NCI-H446 treated with DMSO at 0.1 percent for 48 hours (cell line): ENCODE measurements around the gene GPR119.
"Not testable (repeated sequence)": the region's sequence is repeated elsewhere in the genome, so short reads cannot be mapped to it uniquely, and the experiment has no call there.

Experiments used
- DNase-seq: peaks from one replicate; lab custom pipeline; 2025; lab: John Stamatoyannopoulos, UW

GPR119 gene

DNA sequence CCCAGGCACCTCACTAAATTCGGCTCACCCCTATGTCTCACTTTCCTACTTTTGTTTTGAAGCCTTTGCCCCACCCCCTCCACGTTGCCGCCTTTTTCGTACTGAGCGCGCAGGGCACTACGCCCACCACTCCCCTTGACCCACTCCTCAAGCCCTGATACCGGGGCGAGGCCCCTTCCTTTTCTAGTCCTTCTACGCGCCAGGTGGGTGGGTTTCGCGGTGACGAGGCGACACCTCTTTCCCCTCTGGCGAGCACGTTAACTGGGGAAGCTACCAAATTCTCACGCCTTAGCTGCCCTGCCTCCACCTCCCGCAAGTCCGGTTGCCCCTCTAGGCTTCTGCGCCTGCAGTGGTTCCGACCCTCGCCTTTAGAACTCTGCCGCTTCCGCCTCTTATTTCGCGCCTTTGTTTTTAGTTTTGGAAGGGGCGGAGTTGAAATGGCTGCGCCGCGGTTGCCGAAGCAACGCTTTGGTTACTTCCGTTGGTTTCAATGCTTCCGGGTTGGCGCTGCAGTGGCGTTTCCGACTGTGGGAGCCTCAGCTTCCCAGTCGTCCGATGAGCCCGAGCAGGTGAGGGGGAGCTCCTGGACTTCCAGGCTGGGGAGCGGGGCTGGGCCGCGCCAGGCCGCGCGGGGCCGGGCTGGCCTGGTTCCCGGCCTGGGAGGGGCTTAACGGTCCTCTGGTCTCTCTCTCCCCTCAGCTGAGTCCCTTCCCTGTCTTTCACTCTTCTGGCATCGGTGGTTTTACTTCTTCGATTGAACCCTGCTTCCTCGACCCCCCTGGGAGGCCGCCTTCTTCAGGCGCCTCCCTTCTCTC is 45.9 kb downstream of the GPR119 start, which contains the start of gene SLC25A14:
Gene SLC25A14, plus strand, starts transcription at position 512 of the 815 bp plus-strand sequence. CDS start 360 bp downstream, outside the sequence.
- peak; percentile 43 for DNase-seq

DNA sequence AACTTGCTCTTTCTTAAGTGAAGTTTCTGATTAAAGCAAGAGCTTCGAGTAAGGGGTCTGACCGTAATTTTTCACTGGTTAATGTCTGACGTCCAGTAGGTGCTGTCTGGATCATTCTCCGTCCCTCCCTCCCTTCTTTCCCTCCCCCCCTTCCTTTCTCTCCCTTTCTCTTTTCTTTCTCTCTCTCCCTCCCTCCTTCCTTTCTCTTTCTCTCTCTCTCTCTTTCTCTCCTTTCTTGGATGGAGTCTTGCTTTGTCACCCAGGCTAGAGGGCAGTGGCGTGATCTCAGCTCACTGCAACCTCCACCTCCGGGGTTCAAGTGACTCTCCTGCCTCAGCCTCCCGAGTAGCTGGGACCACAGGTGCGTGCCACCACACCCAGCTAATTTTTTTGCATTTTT is 46.6 kb downstream of the GPR119 start:
- DNase-seq = not testable (repeated sequence)

DNA sequence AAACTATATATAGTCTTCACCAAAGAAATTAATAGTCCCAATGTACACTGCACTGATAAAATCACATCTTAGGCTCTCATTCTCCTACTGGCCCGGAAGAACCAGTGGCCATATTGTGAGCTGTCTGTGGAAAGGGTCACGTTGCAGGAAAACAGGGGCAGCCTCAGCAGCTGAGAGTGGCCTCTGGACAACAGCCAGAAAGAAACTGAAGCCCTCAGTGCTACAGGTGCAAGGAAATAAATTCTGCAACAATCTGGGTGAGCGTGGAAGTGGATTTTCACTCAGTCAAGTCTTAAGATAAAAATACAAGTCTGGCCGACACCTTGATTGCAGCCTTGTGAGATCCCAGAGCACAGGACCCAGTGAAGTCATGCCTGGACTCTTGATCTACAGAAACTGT is 48.9 kb downstream of the GPR119 start:
- no peak for DNase-seq
